T-helper 2 cell treated with Interferon-gamma antibody and Interleukin-4, amounts not matched to agents 100 ng/mL and 5 ng/mL, for 36 hours (primary cell): ENCODE results near the gene NFS1. TPM values are rescaled to one million over a fixed set of nuclear protein-coding genes. Genes with fewer than 3 reads are reported as not detected.
"Not testable (repeated sequence)": the region's sequence is repeated elsewhere in the genome, so short reads cannot be mapped to it uniquely, and the experiment has no call there.

Experiments used
- intact Hi-C: fragments of 100-400 bp; cut with micrococcal nuclease; formaldehyde crosslinking; loops from one replicate; pipeline ENCODE4 v1.15.1; 2023
- total RNA-seq: library from RNA; stranded (reverse); gene quantifications from 2 replicates; pipeline ENCODE4 v1.2.3, GENCODE V29; 2022

The NFS1 gene
- total RNA-seq, 1 donor from 2014 or later: 30.8 TPM

GRCh38 chr20:35685368-35685767 lies 13.8 kb downstream of the NFS1 start:
- intact Hi-C loops: not testable (repeated sequence)

GRCh38 chr20:35681960-35682359 lies 17.2 kb downstream of the NFS1 start:
- intact Hi-C loops: no loop called here

GRCh38 chr20:35680452-35681183 lies 18.5 kb downstream of the NFS1 start:
- intact Hi-C loops: no loop called here

- intact Hi-C loops: no loop called here
Observed at GRCh38 chr20:35674921-35675320, 24.2 kb downstream of the NFS1 start.

DNA sequence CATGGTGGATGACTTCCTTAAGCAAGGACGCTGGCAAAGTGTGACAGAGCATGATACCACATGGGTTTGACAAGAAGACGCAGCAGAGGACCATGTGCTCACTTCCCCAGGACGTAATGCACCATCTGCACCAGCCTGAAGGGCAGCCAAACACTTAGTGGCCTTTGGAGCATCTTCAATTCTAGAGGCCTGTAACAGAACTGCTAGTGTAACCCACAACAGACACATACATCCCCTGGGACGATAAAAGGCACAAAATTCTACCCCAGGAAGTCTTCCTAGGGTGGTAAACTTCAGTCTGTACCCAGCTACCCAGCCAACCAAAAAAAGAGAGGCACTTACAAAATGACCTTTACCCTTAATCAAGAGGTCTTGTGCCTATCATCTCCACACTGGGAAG lies 25.3 kb downstream of the NFS1 start:
- intact Hi-C loops: no loop called here

- intact Hi-C loops: no loop called here
Observed at GRCh38 chr20:35669681-35670080, 29.5 kb downstream of the NFS1 start.

DNA sequence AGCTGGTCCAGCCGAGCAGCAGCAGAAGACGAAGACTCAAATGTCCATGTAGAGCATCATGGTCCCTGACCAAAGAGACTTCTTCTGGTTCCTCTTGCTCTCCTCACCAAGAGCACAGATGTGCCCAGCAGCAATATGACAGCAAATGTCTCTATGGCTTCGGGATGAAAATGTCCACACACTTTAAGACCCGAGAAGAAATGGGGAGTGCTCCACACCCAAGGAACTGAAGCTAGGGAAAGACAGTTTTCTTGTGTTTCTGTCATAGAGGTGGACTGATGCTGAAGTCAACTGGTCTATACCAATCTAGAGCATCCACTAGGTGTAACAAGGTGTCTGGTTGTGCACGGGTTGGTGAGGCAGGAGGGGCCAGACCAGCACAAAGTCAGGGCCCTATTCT lies 29.9 kb downstream of the NFS1 start:
- intact Hi-C loops: no loop called here

DNA sequence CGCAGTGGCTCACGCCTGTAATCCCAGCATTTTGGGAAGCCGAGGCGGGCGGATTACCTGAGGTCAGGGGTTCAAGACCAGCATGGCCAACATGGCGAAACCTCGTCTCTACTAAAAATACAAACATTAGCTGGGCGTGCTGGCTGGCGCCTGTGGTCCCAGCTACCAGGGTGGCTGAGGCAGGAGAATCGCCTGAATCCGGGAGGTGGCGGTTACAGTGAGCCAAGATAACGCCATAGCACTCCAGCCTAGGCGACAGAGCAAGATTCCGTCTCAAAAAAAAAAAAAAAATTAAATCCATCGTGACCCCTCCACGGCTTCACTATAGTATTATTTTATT lies 33.2 kb downstream of the NFS1 start:
- intact Hi-C loops: loop anchor here (1.0 to 2.0 kb wide), 2 partner anchors 125 to 289 kb away; partner anchors contain the start of gene SCAND1

GRCh38 chr20:35664466-35665206 lies 34.5 kb downstream of the NFS1 start, which contains the start of the genes CPNE1 and RBM12:
CPNE1 (minus strand) TSS chr20:35664900; CDS start chr20:35632923, 31,977 bp downstream.
RBM12 (minus strand) TSS chr20:35664900; CDS start chr20:35655322, 9,578 bp downstream.
- intact Hi-C loops: loop anchor here (1.0 to 2.0 kb wide), 6 partner anchors 35 to 290 kb away; partner anchors contain the start of genes NFS1, RBM39, ROMO1 and SCAND1

- intact Hi-C loops: loop anchor here (1.0 to 2.0 kb wide), 5 partner anchors 36 to 291 kb away; partner anchors contain the start of genes NFS1, RBM39, ROMO1 and SCAND1
Observed at GRCh38 chr20:35663516-35664465, 35.4 kb downstream of the NFS1 start.

DNA sequence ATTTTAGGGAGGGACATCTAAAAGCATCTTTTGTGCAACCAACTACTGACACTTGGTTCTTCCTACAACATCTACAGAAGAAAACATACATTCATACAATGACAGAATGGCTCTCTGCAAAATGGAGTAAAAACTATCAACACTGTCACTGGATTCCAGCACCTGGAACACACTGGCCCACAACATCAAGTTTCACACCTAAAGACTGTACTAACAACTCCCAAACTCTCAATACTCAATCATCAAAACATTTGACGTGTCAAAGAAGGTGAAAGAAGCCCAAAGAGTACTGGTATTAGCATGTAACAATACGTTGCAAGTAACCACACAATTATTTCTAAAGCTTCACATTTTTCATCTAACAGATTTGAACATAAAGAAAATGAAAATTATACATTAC lies 36.6 kb downstream of the NFS1 start:
- intact Hi-C loops: no loop called here

- intact Hi-C loops: no loop called here
Observed at GRCh38 chr20:35661908-35662307, 37.2 kb downstream of the NFS1 start.

- intact Hi-C loops: no loop called here
Observed at GRCh38 chr20:35661053-35661452, 38.1 kb downstream of the NFS1 start.

- intact Hi-C loops: no loop called here
Observed at GRCh38 chr20:35660122-35660937, 38.8 kb downstream of the NFS1 start.

GRCh38 chr20:35657271-35657670 lies 41.9 kb downstream of the NFS1 start:
- intact Hi-C loops: no loop called here

GRCh38 chr20:35654415-35654814 lies 44.7 kb downstream of the NFS1 start:
- intact Hi-C loops: no loop called here

- intact Hi-C loops: no loop called here
Observed at GRCh38 chr20:35653893-35654292, 45.3 kb downstream of the NFS1 start.

GRCh38 chr20:35653430-35653734 lies 45.8 kb downstream of the NFS1 start:
- intact Hi-C loops: no loop called here

- intact Hi-C loops: no loop called here
Observed at GRCh38 chr20:35652641-35653429, 46.3 kb downstream of the NFS1 start.

GRCh38 chr20:35651958-35652357 lies 47.2 kb downstream of the NFS1 start:
- intact Hi-C loops: no loop called here
